Stimulated activated CD8-positive, alpha-beta memory T cell treated with anti-CD3 and anti-CD28 coated beads, Interleukin-15, amount 100 ng/mL, for 48 hours (primary cell): ENCODE results near the gene AP1S2.
A peak's percentile ranks its signal among the peaks of the same experiment; 100 is the strongest.
"Not testable (repeated sequence)": the region's sequence is repeated elsewhere in the genome, so short reads cannot be mapped to it uniquely, and the experiment has no call there.

ENCODE experiments used
- DNase-seq, 2 donors: peaks; one replicate each; pipeline ENCODE4 v3.0.0-alpha.2; 2020; ENCODE audit warnings: low read depth in 2 of 2

Gene AP1S2

DNA sequence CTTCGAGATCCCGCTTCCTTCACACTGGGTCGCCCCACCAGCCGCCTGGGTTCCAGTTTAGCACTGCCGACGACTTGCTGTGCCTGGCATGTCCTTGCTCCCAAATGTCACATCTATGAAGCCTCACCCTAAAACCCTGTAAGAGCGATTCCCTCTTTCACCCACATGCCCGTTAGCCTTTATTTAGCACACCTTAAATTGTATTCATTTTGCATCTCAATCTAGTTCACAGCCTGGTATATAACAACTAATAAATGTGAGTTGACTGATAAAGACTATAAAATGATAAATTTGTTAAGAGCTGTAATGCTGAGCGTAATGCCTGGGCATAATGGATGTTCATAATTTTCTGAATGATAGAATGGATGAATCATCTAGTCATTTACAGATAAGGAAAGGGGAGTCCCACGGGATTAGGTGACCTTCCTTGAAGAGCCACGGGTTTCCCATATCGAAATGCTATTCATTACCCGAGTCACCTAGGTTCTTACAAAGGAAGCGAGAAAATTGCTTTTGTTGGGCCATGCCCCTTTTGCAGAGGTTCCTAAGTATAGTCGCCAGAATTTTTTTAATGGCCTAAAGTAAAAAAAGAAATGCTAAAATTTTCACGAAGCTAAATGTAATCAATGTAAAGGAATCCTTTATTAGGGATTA, 1.1 kb upstream of the AP1S2 start:
- no peak for DNase-seq

DNA sequence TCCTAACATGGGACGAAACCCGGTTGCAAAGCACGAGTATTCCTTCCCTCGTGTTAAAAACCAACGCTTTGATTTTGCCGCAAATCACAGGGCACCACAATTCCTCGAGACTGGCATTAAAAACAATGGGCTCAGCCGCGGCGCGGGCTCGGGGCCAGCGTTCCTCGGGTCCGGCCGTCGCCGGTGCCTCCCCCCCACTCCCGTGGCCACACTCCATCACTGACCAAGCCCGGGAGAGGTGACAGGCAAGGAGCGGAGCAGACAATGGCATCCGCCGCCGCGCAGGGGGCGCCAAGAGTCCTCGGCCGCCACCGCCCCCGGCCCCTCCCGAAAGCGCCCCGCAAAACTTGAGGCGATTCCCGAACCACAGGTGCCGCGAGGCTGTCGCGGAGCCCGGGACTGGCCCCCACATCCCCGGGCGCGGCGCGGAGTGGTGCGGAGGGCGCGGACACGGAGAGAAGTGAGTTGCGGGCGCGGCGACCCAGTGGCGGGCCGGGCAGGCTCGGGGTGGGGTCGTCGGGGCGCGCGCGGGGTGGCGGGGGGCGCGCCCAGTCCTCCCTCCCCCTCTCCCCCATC, 445 bp downstream of the AP1S2 start:
- peak; percentile 13 to 25 for DNase-seq

- no peak for DNase-seq
Measured at GRCh38 chrX:15853586-15854079, 980 bp downstream of the AP1S2 start.

DNA sequence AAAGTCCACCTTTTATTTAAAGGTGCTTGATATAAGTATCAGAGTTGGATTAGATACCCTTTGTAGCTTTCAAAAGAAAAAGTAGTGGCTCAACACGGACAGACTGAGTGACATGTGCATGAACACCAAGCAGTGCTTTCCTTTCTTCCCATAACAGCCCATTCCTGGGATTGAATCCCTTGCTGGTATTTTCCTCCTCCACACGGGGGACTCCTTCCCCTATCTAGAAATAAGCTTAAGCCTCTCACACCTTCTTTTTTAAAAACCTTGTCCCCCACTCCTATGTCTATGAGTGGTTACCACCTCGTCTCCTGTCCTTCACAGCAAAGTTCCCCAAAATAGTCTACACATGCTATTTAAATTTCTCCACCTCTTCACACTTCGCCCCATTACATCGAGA, 5.1 kb downstream of the AP1S2 start:
- DNase-seq: no peak

DNA sequence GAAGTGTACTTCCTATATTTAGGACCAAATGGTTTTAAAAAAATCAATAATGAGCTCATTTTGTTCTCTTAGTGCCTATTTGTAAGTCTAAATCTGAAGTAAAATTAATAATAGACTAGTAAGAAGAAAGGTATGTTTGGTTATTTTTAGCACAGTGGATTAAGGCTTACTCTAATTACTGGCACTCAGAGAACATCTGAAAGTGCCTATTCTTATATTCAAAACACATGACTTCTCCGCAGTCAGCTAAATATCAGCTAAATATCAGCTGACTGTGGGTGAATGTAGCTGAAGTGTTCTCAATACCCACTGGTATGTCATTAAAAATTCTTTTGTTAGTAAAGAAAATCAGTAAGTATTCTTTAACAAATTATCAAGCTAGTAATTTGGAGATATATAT, 6.0 kb downstream of the AP1S2 start:
- DNase-seq: no peak

DNA sequence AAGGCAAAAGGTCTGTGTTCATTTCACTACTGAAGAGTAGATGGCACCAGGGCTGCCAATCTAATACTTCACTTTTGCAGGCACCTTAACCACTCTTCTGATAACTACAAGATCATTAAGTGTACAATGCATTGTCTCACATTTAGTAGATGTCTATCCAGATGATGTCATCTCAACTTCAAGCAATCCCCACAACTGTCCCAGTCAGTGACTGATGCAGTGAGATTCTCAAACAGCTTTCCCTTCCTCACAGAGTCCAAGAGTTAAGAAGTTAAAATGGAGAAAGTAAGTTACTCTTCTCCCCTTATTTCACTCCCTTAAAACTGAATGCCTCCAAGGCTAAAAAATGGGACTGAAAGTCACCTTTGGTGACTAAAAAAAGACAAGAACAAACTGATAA, 10.7 kb downstream of the AP1S2 start:
- DNase-seq: no peak

DNA sequence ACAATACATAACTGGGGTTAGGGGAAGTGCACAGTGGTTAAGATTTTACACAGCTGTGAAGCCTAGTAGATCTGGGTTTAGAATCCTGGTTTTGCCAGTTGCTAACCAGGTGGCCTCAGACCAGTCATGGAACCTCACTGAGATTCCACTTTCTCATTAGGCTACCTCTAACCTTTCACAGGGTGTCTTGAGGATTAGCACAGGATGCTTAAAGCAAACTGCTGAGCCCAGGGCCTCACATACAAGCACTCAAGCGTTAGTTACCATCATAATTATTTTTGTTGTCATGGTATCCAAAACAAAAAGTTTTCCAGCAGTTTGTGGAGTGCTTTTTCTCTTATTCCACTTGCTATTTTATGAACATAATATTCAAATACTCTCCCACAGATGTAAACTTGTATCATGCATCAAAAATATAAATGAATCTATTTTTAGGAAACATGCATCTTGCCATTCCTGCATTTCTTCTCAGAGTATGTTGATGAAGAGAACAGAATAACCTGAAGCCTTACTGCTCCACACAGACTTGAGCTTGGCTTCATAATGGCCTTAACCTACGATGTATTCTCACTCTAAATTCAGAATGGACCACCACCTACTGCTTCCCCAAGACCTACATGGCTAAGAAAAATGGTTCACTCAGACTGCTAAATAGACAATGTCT, 12.6 kb downstream of the AP1S2 start:
- DNase-seq: no peak

GRCh38 chrX:15838017-15838416, 16.6 kb downstream of the AP1S2 start:
- no peak for DNase-seq

GRCh38 chrX:15834827-15835595, 19.6 kb downstream of the AP1S2 start:
- no peak for DNase-seq

DNA sequence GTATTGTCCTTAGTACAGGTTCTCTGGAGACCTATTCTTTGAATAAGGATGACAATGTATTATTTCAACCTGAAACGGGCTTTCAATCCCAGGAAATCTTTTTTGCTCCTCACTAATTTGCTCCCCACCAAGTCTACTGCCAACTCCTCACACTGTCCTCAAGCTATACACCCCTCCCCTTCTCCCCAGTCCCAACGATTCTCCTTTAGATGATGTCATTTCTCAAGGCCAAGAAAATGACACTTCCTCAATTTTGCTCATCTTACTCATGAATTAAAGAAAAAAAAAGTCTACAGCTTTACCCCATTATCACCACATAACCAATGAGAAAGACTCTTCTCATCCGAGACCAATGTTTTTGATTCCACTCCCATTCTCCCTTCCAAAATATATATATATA, 20.6 kb downstream of the AP1S2 start:
- DNase-seq: no peak

DNA sequence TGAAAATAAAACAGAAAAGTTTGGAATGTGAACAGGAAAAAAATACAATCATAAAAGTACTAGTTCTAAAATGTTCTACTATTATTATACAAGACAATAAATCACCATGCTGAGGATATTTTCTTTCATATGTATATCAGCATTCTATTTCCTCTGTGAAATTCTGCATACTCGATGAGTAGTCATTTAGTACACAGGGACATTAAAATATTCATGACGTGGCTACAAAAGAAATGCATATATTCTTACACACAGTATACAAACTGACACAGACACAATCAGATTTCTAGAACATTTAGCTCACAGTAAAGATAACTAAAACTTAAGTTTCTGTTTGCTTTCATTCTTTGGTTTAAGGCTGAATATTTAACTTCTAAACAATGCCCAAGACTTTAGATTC, 23.3 kb downstream of the AP1S2 start:
- DNase-seq: not testable (repeated sequence)

GRCh38 chrX:15829217-15829616, 25.4 kb downstream of the AP1S2 start:
- no peak for DNase-seq

DNA sequence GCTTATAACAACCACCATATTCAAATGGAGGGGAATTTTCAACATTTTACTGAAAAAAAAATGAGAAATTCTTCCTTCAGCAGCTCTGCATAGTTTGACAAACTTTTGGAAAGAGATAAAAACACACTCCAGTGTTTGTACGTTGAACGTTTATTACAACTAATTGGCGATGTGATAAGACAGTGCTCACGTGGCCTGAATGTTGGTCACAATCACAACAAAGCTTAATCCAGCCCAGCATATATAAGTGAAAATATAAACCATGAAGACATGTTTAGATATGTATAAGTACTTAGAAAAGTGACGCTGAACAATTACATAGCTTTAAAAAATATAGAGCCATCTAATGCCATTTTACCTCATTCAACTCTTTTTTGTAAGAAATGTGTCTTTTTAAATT, 28.7 kb downstream of the AP1S2 start:
- DNase-seq: no peak

DNA sequence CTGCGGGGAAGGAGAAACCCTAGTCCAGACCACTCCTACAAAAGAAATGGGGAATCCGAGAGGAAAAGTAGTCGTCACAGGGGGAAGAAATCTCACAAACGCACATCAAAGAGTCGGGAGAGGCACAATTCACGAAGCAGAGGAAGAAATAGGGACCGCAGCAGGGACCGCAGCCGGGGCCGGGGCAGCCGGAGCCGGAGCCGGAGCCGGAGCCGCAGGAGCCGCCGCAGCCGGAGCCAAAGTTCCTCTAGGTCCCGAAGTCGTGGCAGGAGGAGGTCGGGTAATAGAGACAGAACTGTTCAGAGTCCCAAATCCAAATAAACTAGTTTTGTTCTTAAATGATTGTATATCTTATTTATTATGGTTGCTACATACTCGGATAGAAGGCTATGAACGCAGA, 31.7 kb downstream of the AP1S2 start:
- no peak for DNase-seq

DNA sequence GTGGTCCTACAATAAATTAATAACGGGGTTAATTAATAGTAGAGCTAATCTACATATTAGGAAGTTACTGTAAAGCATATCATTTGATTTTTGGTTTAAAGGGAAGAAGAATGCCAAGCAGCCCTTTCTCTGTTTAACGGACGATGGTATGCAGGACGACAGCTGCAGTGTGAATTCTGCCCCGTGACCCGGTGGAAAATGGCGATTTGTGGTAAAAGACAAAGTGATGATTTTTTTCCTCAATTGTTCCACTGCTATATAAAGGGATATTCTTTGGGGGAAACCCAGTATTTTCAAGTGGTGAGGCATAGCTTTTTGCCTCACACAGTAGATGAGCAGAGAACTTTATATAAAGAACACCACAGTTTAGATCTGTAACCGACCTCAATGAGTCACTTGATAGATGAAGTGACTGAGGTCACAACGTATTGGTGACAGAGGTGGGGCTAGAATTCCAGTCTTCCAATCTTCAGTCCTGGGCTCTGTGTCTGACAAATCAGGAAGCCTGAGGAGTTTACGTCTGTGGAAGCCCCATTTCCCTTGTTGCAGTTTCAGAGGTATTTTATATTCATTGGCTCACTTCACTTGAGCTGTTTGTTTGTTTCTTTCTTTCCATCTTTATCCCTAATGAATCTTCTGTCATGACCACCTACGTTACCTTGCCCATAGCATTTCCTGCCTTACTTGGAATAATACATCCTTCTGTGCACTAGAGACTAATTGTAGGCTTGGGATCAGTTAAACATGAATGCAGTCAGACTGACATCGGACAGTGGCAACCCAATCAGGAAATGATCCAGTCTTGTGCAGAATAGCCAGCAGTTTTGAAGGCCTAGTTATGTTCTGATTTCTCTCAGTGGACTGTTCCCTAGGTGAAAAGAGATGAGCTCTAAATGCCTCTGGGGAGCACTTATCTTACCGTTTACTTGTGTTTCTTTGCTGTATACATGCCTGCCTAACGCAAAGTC, 34.2 kb downstream of the AP1S2 start:
- peak in 1 of 2 donors; percentile 2 for DNase-seq

GRCh38 chrX:15816886-15817285, 37.7 kb downstream of the AP1S2 start:
- peak; percentile 8 to 42 for DNase-seq

DNA sequence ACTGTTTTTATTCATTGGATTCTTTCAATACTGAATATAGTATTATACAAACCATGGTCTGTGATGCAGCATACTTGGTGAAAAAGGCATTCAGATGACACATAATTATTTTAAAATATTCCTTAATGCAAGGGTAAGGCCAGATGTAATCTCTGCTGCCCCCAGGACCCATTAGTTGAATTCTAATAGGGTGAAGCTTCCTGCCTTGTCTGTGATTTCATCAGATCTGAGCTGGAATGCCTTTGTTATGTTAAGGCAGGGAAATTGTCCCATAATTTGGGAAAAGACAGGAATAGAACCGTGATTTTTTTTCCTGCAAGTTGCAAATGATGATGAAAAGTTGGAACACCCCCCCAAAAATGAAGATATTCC, 38.2 kb downstream of the AP1S2 start:
- DNase-seq: no peak

DNA sequence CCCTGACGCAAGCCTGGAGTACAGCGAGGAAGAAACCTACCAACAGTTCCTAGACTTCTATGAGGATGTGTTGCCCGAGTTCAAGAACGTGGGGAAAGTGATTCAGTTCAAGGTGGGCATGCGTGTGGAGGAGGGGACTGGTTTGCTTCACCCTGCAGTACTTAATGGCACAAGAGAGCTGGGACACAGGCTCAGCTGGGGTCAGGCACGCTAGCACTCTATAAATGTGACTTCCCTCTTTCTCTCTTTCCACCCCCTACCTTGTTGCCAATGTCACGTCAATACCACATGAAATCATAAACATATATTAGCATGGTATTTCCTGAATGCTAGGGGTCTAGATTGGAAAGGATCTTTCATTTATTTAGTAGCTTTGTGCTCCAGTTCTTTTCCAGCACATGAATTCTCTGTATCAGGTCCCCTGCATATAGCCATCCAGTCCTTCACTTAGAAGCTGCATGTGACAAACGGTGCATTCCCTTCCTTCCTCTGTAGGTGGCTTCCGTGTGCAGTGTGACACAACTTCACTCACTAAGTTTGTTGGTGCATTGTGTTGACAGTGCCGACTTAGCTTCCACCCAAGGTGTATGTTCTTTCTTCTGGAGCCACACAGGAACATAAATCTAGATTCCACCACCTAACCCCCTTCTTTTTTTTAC, 38.7 kb downstream of the AP1S2 start:
- no peak for DNase-seq

- DNase-seq: no peak
Measured at GRCh38 chrX:15814771-15815365, 39.7 kb downstream of the AP1S2 start.

- DNase-seq: no peak
Measured at GRCh38 chrX:15813416-15813815, 41.2 kb downstream of the AP1S2 start.
